GM18870 (cell line): ENCODE data around the gene TMEM185A.
"Not testable (repeated sequence)": the region's sequence is repeated elsewhere in the genome, so short reads cannot be mapped to it uniquely, and the experiment has no call there.

Experiments used
- ATAC-seq: cut with Tn5 transposase; IDR thresholded peaks from one replicate; pipeline ENCODE4 v1.9.1; 2021; ENCODE audit warnings: moderate library complexity; ENCODE audit not compliant: unreplicated experiment

The TMEM185A gene

GRCh38 chrX:149555251-149555650 lies 76.3 kb downstream of the TMEM185A start:
- ATAC-seq, result not testable (repeated sequence)

- not testable (repeated sequence) for ATAC-seq
Observed at GRCh38 chrX:149551939-149552248, 79.7 kb downstream of the TMEM185A start.

GRCh38 chrX:149551245-149551938 lies 80.2 kb downstream of the TMEM185A start:
- peak; percentile 44 for ATAC-seq

- ATAC-seq, result not testable (repeated sequence)
Observed at GRCh38 chrX:149550454-149550853, 81.1 kb downstream of the TMEM185A start.

- not testable (repeated sequence) for ATAC-seq
Observed at GRCh38 chrX:149549701-149550100, 81.9 kb downstream of the TMEM185A start, which contains the start of gene HSFX3. TSS of gene HSFX3 (minus strand) at chrX:149549924. CDS start at chrX:149549852, 72 bp downstream.

GRCh38 chrX:149547782-149548181 lies 83.8 kb downstream of the TMEM185A start:
- ATAC-seq, result not testable (repeated sequence)

GRCh38 chrX:149546962-149547361 lies 84.6 kb downstream of the TMEM185A start:
- not testable (repeated sequence) for ATAC-seq
